Medulla oblongata (tissue), 1 donor: ENCODE data around the gene SH3BP5L.

ENCODE experiments used
- DNase-seq: peaks from one replicate; pipeline ENCODE4 v3.0.0-alpha.2; 2015; ENCODE audit errors: extremely low spot score

The SH3BP5L gene

DNA sequence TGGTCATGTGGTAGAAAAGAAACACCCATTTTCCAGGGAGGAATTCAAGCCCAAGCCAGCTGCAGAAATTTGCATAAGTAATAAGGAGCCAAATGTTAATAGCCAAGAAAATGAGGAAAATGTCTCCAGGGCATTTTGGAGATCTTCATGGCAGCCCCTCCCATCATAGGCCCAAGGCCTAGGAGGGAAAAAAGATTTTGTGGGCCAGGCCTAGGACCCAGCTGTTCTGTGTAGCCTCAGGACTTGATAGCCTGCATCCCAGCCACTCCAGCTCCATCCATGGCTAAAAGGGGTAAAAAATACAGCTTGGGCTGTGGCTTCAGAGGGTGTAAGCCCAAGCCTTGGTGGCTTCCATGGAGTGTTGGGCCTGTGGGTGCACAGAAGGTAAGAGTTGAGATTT, 48.7 kb downstream of the SH3BP5L start:
- DNase-seq = no peak

DNA sequence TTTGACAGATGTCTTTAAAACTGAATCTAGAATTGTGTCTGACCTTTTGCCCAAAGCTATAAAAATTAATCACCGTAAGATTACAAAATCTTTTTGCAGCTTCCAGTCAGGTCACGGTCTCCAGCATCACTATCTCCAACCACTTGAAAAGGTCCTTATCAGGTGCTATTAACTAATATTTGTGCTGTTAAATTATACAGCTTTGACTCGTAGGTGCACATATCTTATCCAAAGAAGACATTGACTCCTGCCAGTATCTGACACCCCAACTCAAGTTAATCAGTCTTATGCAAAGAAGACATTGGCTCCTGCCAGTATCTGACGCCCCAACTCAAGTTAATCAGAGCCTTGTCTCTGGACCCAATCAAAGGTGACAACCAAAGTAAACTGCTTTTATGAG, 50.3 kb downstream of the SH3BP5L start:
- DNase-seq = no peak
